Endothelial cell of umbilical vein (primary cell): ENCODE data around the gene CRB1. TPM values are rescaled to one million over a fixed set of nuclear protein-coding genes. Genes with fewer than 3 reads are reported as not detected.

ENCODE experiments used
- BruUV-seq: library from RNA; stranded (reverse); fragments of 400-500 nt; replicated peaks from 2 replicates; lab custom pipeline; 2021; lab: Mats Ljungman, UMichigan
- CTCF ChIA-PET: fragments of 300-600, 350-600 bp; sonication (Branson Sonifier 250); formaldehyde crosslinking; loops from one replicate; lab custom pipeline; 2021; ENCODE audit warnings: antibody characterized with exemption, inconsistent platforms; lab: Charles Lee
- POLR2A ChIA-PET: fragments of 300-600, 350-600 bp; sonication (Branson Sonifier 250); formaldehyde crosslinking; loops from one replicate; lab custom pipeline; 2021; ENCODE audit warnings: antibody characterized with exemption, inconsistent platforms; lab: Charles Lee
- DNase-seq: peaks from one replicate; pipeline ENCODE4 v3.0.0-alpha.2; 2011; ENCODE audit warnings: low read depth, low spot score
- FAIRE-seq: peaks from 2 replicates; lab custom pipeline; 2011; peaks lifted over from hg19 to GRCh38; lab: Jason Lieb, UNC
- H2AFZ ChIP-seq: 2 replicates; pipeline ENCODE4 v1.6.0; 2012; ENCODE audit warnings: low read depth, low read length, control low read depth, inconsistent platforms
- H3K27ac ChIP-seq: 2 replicates; pipeline ENCODE4 v1.5.1; 2011; ENCODE audit warnings: low read depth, mild to moderate bottlenecking, control low read depth, low read length, moderate library complexity; ENCODE audit not compliant: insufficient read depth
- H3K27me3 ChIP-seq, 2 experiments: 2 replicates each; pipeline versions ENCODE4 v1.6.0 to v1.6.1; 2011; ENCODE audit warnings: low read length in 2 of 2, mixed read lengths in 1 of 2; ENCODE audit not compliant: control insufficient read depth in 2 of 2, insufficient read depth in 2 of 2
- H3K36me3 ChIP-seq, 2 experiments: 2 replicates in 1 of 2; 3 replicates in 1 of 2; pipeline ENCODE4 v1.5.1; 2011; ENCODE audit warnings: low read length in 2 of 2, mild to moderate bottlenecking in 1 of 2, moderate library complexity in 1 of 2; ENCODE audit not compliant: control insufficient read depth in 2 of 2, insufficient read depth in 2 of 2; ENCODE audit errors: extremely low read depth in 1 of 2
- H3K4me1 ChIP-seq: 3 replicates; pipeline ENCODE4 v1.5.1; 2011; ENCODE audit warnings: mild to moderate bottlenecking, low read length; ENCODE audit not compliant: control insufficient read depth, insufficient read depth; ENCODE audit errors: extremely low read depth
- H3K4me2 ChIP-seq: 2 replicates; pipeline ENCODE4 v1.6.1; 2011; ENCODE audit warnings: low read length, control low read depth, mixed read lengths; ENCODE audit not compliant: insufficient read depth
- H3K4me3 ChIP-seq, 3 experiments: fragments of 200-600 bp in 1 of 3; sonication (generic), shearing (Covaris generic) in 1 of 3; replicated peaks in 1 of 3; 2 replicates each; pipeline ENCODE4 v1.5.1; 2011 to 2016; ENCODE audit warnings: control low read depth in 3 of 3, low read length in 3 of 3, mild to moderate bottlenecking in 2 of 3, inconsistent platforms in 1 of 3, low read depth in 1 of 3, moderate library complexity in 1 of 3; ENCODE audit not compliant: insufficient read depth in 1 of 3
- H3K79me2 ChIP-seq: 2 replicates; pipeline ENCODE4 v1.6.0; 2012; ENCODE audit warnings: low read length, inconsistent platforms; ENCODE audit not compliant: control insufficient read depth, insufficient read depth
- H3K9ac ChIP-seq: replicated peaks from 2 replicates; pipeline ENCODE3; 2011; ENCODE audit warnings: low read length, control low read depth; ENCODE audit not compliant: insufficient read depth; ENCODE audit errors: extremely low read depth
- H3K9me1 ChIP-seq: replicated peaks from 3 replicates; pipeline ENCODE4 v1.6.0; 2011; ENCODE audit warnings: mild to moderate bottlenecking, low read length; ENCODE audit not compliant: control insufficient read depth, insufficient read depth; ENCODE audit errors: extremely low read depth
- H3K9me3 ChIP-seq: replicated peaks from 2 replicates; pipeline ENCODE4 v1.5.1; 2012; ENCODE audit warnings: low read length, inconsistent platforms; ENCODE audit not compliant: control insufficient read depth, insufficient read depth
- H4K20me1 ChIP-seq: replicated peaks from 2 replicates; pipeline ENCODE3; 2011; ENCODE audit warnings: mild to moderate bottlenecking, low read length; ENCODE audit not compliant: control insufficient read depth, insufficient read depth; ENCODE audit errors: extremely low read depth
- CTCF ChIP-seq, 2 donors: IDR thresholded peaks; 1 replicate in 1 of 2; 2 replicates in 1 of 2; pipeline ENCODE4 v1.5.1; 2011; ENCODE audit warnings: low read length in 2 of 2, mild to moderate bottlenecking in 2 of 2, moderate library complexity in 2 of 2, control low read depth in 1 of 2, inconsistent platforms in 1 of 2, low read depth in 1 of 2; ENCODE audit not compliant: insufficient read depth in 1 of 2; ENCODE audit errors: extremely low read depth in 1 of 2
- EZH2 ChIP-seq: IDR thresholded peaks from 2 replicates; pipeline ENCODE4 v1.6.1; 2012; ENCODE audit warnings: borderline replicate concordance, low read depth, mild to moderate bottlenecking, moderate library complexity, low read length, inconsistent platforms; ENCODE audit not compliant: severe bottlenecking
- FOS ChIP-seq: IDR thresholded peaks from 2 replicates; pipeline ENCODE4 v1.6.1; 2011; ENCODE audit warnings: mild to moderate bottlenecking, low read length, moderate library complexity, borderline replicate concordance; ENCODE audit not compliant: insufficient read depth
- GATA2 ChIP-seq: IDR thresholded peaks from 2 replicates; pipeline ENCODE4 v1.7.0; 2011; ENCODE audit warnings: low read depth, mild to moderate bottlenecking, moderate library complexity, mixed read lengths, low read length; ENCODE audit not compliant: insufficient read length, insufficient read depth
- JUN ChIP-seq: IDR thresholded peaks from 2 replicates; pipeline ENCODE4 v1.6.1; 2011; ENCODE audit warnings: borderline replicate concordance, low read depth; ENCODE audit not compliant: insufficient read length, insufficient read depth
- MAX ChIP-seq: IDR thresholded peaks from 2 replicates; pipeline ENCODE4 v1.6.1; 2011; ENCODE audit not compliant: insufficient read depth, insufficient read length
- MYC ChIP-seq: IDR thresholded peaks from one replicate; pipeline ENCODE4 v1.6.1; 2011; ENCODE audit warnings: mild to moderate bottlenecking, low read depth, low read length
- POLR2A ChIP-seq: IDR thresholded peaks from 2 replicates; pipeline ENCODE4 v1.6.1; 2012; ENCODE audit warnings: low read depth, mild to moderate bottlenecking, control low read depth, low read length
- POLR2AphosphoS5 ChIP-seq: IDR thresholded peaks from 2 replicates; pipeline ENCODE4 v1.6.1; 2012; ENCODE audit warnings: low read depth, mild to moderate bottlenecking, control low read depth, low read length, moderate library complexity; ENCODE audit not compliant: insufficient read depth
- dilution Hi-C: fragments of 300-500 bp; cut with MboI; formaldehyde crosslinking; loops from one replicate; pipeline ENCODE4 v1.15.0; 2019; ENCODE audit warnings: low sequenced_read_pairs; ENCODE audit not compliant: extremely low pct_ligation_motif_present
- intact Hi-C: fragments of 100-400 bp; cut with micrococcal nuclease; formaldehyde crosslinking; loops from one replicate; pipeline ENCODE4 v1.10.0; 2022
- polyA plus RNA-seq, 4 experiments: library from polyadenylated mRNA; depleted of rRNA in 3 of 4; stranded (reverse) in 3 of 4; unstranded in 1 of 4; fragments of >200 nt; gene quantifications; 2 replicates each; pipeline versions ENCODE4 v1.2.1 to v1.2.3, GENCODE V29; 2011 to 2012; ENCODE audit warnings: missing spikeins in 1 of 4
- total RNA-seq: library from RNA; stranded (reverse); gene quantifications from 2 replicates; pipeline ENCODE4 v1.2.3, GENCODE V29; 2021

Gene CRB1
- total and polyA plus RNA-seq, 2 donors (not counting 3 experiments of a cell fraction or from before 2014, with no cell fraction given): not detected

GRCh38 chr1:197464044-197464443 lies 196.0 kb downstream of the CRB1 start:
- CTCF ChIA-PET: interaction anchor here (0.6 to 1.5 kb wide), 2 partner anchors 8 to 14 kb away, joined by 4 to 5 read pairs; no protein-coding TSS in a partner anchor
- Histone ChIP-seq H3K9ac (no peak overlapping the region), H3K79me2 (no peaks in the 10 kb centered on the region), H2AFZ (no peak overlapping the region), H3K9me1 (no peaks in the 10 kb centered on the region), H3K36me3 (no peaks in the 10 kb centered on the region), H3K9me3 (no peaks in the 10 kb centered on the region), H3K4me2 (no peak overlapping the region), H4K20me1 (no peaks in the 10 kb centered on the region), H3K27me3 (no peaks in the 10 kb centered on the region), H3K4me1 (no peaks in the 10 kb centered on the region), H3K27ac (no peak overlapping the region), H3K4me3 (no peak overlapping the region)
- DNase-seq (no peak), FAIRE-seq (no peak)
- TF ChIP-seq GATA2 (no peak), JUN (no peak), MYC (no peak), FOS (no peak), EZH2 (no peak), MAX (no peak), CTCF (IDR thresholded peaks at IDR 0.05; ENCODE audit: extremely low read depth in 1 of 2, insufficient read depth in 1 of 2, low read depth in 1 of 2, low read length in 2 of 2) (no peak), POLR2AphosphoS5 (no peak), POLR2A (no peak)
- dilution Hi-C loops: no loop called here
- no TSS peak for BruUV-seq
- intact Hi-C loops: no loop called here
- POLR2A ChIA-PET: no interaction called here
